ENCODE results near the gene ZNF780B.
"Not testable (repeated sequence)": the region's sequence is repeated elsewhere in the genome, so short reads cannot be mapped to it uniquely, and the experiment has no call there.

ZNF780B gene

DNA sequence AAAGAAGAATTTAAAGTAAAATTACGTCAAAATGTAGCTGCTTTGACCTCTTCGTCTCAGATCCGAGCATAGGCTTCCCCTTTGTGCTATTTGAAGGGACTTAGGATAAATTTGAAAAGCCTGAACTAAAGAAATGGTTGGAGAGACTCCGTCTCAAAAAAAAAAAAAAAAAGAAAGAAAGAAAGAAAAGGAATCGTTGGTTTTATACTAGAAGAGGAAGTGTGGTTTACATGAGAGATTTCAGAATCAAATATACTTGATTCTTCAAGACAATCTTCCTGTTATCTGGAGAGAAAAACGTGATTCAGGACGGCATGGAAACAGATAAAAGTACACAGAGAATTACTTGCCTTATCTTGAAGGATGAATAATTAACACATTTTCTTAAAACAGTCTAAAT, 474 bp upstream of the ZNF780B start:
- Histone ChIP-seq H4K20me1 (ENCODE audit: insufficient read depth) (no peaks in the 10 kb centered on the region), H3K4me1 (ENCODE audit: low read depth, poor library complexity, severe bottlenecking) (peaks cover 26% of the 10 kb centered on the region), H3K79me2 (ENCODE audit: insufficient read depth, low read depth) (peaks cover 24% of the 10 kb centered on the region; the same call in 1 of the 2 replicates), H2AFZ (ENCODE audit: low read depth) (peak overlapping the region; percentile 70), H3K4me3 (IDR thresholded peaks at IDR 0.05; ENCODE audit: insufficient read depth, low read depth, low read length) (peak overlapping the region; percentile 70), H3K27me3 (ENCODE audit: insufficient read depth, low read depth) (no peaks in the 10 kb centered on the region), H3K4me2 (peak overlapping the region; percentile 72), H3K36me3 (ENCODE audit: insufficient read depth) (no peaks in the 10 kb centered on the region), H3K27ac (no peak overlapping the region), H3K9ac (peak overlapping the region; percentile 66; the same call in 1 of the 2 replicates)
- TF ChIP-seq, protein P1, sequence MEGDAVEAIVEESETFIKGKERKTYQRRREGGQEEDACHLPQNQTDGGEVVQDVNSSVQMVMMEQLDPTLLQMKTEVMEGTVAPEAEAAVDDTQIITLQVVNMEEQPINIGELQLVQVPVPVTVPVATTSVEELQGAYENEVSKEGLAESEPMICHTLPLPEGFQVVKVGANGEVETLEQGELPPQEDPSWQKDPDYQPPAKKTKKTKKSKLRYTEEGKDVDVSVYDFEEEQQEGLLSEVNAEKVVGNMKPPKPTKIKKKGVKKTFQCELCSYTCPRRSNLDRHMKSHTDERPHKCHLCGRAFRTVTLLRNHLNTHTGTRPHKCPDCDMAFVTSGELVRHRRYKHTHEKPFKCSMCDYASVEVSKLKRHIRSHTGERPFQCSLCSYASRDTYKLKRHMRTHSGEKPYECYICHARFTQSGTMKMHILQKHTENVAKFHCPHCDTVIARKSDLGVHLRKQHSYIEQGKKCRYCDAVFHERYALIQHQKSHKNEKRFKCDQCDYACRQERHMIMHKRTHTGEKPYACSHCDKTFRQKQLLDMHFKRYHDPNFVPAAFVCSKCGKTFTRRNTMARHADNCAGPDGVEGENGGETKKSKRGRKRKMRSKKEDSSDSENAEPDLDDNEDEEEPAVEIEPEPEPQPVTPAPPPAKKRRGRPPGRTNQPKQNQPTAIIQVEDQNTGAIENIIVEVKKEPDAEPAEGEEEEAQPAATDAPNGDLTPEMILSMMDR (conservative IDR thresholded peaks at IDR 0.05; ENCODE audit: low read depth, low read length), result no peak

DNA sequence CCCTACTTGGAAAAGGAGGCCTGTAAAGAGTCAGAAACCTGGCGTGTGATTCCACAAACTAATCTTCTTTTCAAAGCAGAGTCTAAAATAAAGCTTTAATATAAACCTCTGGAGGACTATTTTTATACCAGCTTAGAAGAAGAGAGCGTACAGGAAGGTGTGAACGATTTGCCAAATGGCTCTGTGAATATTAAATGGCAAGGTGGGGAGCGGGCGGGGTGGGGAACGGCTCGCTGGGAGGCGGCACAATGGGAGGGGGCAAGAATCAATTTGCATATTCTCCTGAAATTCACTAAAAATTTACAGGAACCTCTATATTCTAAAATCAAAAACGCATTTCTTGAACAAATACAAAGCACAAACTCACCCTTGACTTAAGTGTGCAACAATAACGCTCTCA, 982 bp downstream of the ZNF780B start:
- H2AFZ ChIP-seq (ENCODE audit: low read depth), result no peak overlapping the region
- no peaks in the 10 kb centered on the region for H4K20me1 ChIP-seq (ENCODE audit: insufficient read depth)
- no peaks in the 10 kb centered on the region for H3K36me3 ChIP-seq (ENCODE audit: insufficient read depth)
- H3K4me3 ChIP-seq (IDR thresholded peaks at IDR 0.05; ENCODE audit: insufficient read depth, low read depth, low read length), result peak overlapping the region; percentile 69
- H3K9ac ChIP-seq, result no peak overlapping the region
- peaks cover 26% of the 10 kb centered on the region for H3K4me1 ChIP-seq (ENCODE audit: low read depth, poor library complexity, severe bottlenecking)
- TF ChIP-seq, protein P1 (conservative IDR thresholded peaks at IDR 0.05; ENCODE audit: low read depth, low read length), result no peak
- H3K4me2 ChIP-seq, result peak overlapping the region; percentile 72; the same call in 1 of the 2 replicates
- H3K27me3 ChIP-seq (ENCODE audit: insufficient read depth, low read depth), result no peaks in the 10 kb centered on the region
- H3K79me2 ChIP-seq (ENCODE audit: insufficient read depth, low read depth), result peaks cover 36% of the 10 kb centered on the region; the same call in 1 of the 2 replicates
- H3K27ac ChIP-seq, result no peak overlapping the region

DNA sequence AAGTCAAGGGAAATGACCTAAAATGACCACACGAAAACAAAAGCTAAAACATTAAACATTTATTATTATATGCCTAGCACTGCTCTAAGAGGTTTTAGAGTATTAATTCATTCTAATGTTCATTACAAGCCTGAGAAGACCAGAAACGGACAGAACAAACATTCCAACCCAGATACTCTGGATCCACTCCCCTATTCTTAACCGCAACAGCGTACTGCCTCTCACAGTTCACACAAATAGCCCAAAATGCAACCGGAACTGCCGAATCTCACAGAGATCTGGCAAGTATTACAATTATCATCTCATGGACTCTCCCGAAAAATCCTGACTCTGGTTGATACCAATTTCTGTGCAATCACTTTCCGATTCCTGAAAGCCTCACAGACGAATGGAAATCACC, 1.4 kb downstream of the ZNF780B start:
- Histone ChIP-seq H3K4me3 (IDR thresholded peaks at IDR 0.05; ENCODE audit: insufficient read depth, low read depth, low read length) (no peak overlapping the region), H3K27ac (no peak overlapping the region), H2AFZ (ENCODE audit: low read depth) (no peak overlapping the region), H3K36me3 (ENCODE audit: insufficient read depth) (no peaks in the 10 kb centered on the region), H3K79me2 (ENCODE audit: insufficient read depth, low read depth) (peaks cover 36% of the 10 kb centered on the region; the same call in 1 of the 2 replicates), H3K9ac (no peak overlapping the region), H3K4me2 (peak overlapping the region; percentile 72; the same call in 1 of the 2 replicates), H3K27me3 (ENCODE audit: insufficient read depth, low read depth) (no peaks in the 10 kb centered on the region), H4K20me1 (ENCODE audit: insufficient read depth) (no peaks in the 10 kb centered on the region), H3K4me1 (ENCODE audit: low read depth, poor library complexity, severe bottlenecking) (peaks cover 25% of the 10 kb centered on the region)
- TF ChIP-seq, protein P1 (conservative IDR thresholded peaks at IDR 0.05; ENCODE audit: low read depth, low read length), result no peak

DNA sequence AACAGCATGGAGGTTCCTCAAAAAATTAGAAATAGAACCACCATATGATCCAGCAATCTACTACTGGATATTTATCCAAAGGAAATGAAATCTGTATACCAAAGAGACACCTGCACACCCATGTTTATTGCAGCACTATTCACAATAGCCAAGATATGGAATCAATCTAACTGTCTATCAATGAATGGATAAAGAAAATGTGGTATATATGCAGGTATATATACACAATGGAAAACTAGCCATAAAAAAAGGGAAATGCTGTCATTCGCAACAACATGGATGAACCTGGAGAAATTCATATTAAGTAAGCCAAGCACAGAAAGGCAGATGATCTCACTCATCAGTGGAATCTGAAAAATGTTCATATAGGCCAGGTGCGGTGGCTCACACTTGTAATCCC, 2.5 kb downstream of the ZNF780B start:
- no peaks in the 10 kb centered on the region for H4K20me1 ChIP-seq (ENCODE audit: insufficient read depth)
- H2AFZ ChIP-seq (ENCODE audit: low read depth), result no peak overlapping the region
- H3K36me3 ChIP-seq (ENCODE audit: insufficient read depth), result no peaks in the 10 kb centered on the region
- no peaks in the 10 kb centered on the region for H3K27me3 ChIP-seq (ENCODE audit: insufficient read depth, low read depth)
- H3K9ac ChIP-seq, result no peak overlapping the region
- peaks cover 36% of the 10 kb centered on the region; the same call in 1 of the 2 replicates for H3K79me2 ChIP-seq (ENCODE audit: insufficient read depth, low read depth)
- H3K4me2 ChIP-seq, result no peak overlapping the region
- no peak overlapping the region for H3K27ac ChIP-seq
- peaks cover 14% of the 10 kb centered on the region for H3K4me1 ChIP-seq (ENCODE audit: low read depth, poor library complexity, severe bottlenecking)
- TF ChIP-seq, protein P1 (conservative IDR thresholded peaks at IDR 0.05; ENCODE audit: low read depth, low read length), result no peak
- H3K4me3 ChIP-seq (IDR thresholded peaks at IDR 0.05; ENCODE audit: insufficient read depth, low read depth, low read length), result no peak overlapping the region

DNA sequence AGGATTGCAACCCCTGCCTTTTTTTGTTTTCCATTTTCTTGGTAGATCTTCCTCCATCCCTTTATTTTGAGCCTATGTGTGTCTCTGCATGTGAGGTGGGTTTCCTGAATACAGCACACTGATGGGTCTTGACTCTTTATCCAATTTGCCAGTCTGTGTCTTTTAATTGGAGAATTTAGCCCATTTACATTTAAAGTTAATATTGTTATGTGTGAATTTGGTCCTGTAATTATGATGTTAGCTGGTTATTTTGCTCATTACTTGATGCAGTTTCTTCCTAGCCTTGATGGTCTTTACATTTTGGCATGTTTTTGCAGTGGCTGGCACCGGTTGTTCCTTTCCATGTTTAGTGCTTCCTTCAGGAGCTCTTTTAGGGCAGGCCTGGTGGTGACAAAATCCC, 14.3 kb downstream of the ZNF780B start:
- not testable (repeated sequence) for H3K4me3 ChIP-seq (IDR thresholded peaks at IDR 0.05; ENCODE audit: insufficient read depth, low read depth, low read length); H2AFZ ChIP-seq (ENCODE audit: low read depth); H3K79me2 ChIP-seq (ENCODE audit: insufficient read depth, low read depth); H3K27ac ChIP-seq; H3K27me3 ChIP-seq (ENCODE audit: insufficient read depth, low read depth); H3K9ac ChIP-seq; H3K4me2 ChIP-seq; H4K20me1 ChIP-seq (ENCODE audit: insufficient read depth); H3K4me1 ChIP-seq (ENCODE audit: low read depth, poor library complexity, severe bottlenecking); H3K36me3 ChIP-seq (ENCODE audit: insufficient read depth)

DNA sequence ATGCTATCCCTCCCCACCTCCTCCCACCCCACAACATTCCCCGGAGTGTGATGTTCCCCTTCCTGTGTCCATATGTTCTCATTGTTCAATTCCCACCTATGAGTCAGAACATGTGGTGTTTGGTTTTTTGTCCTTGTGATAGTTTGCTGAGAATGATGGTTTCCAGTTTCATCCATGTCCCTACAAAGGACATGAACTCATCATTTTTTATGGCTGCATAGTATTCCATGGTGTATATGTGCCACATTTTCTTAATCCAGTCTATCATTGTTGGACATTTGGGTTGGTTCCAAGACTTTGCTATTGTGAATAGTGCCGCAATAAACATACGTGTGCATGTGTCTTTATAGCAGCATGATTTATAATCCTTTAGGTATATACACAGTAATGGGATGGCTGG, 18.0 kb downstream of the ZNF780B start:
- H3K36me3 ChIP-seq (ENCODE audit: insufficient read depth); H3K27ac ChIP-seq; H3K4me1 ChIP-seq (ENCODE audit: low read depth, poor library complexity, severe bottlenecking); H2AFZ ChIP-seq (ENCODE audit: low read depth); H4K20me1 ChIP-seq (ENCODE audit: insufficient read depth); H3K4me2 ChIP-seq; H3K9ac ChIP-seq; H3K27me3 ChIP-seq (ENCODE audit: insufficient read depth, low read depth); H3K4me3 ChIP-seq (IDR thresholded peaks at IDR 0.05; ENCODE audit: insufficient read depth, low read depth, low read length); H3K79me2 ChIP-seq (ENCODE audit: insufficient read depth, low read depth): not testable (repeated sequence)
